HepG2 (cell line): Measurements from ENCODE around the gene OSBPL9. TPM values are rescaled to one million over a fixed set of nuclear protein-coding genes. Genes with fewer than 3 reads are reported as not detected.
A peak's percentile ranks its signal among the peaks of the same experiment; 100 is the strongest.
"Not testable (repeated sequence)": the region's sequence is repeated elsewhere in the genome, so short reads cannot be mapped to it uniquely, and the experiment has no call there.

Experiments used
- ATAC-seq: fragments of 200-7000 bp; cut with Tn5 transposase; 3 replicates; pipeline ENCODE4 v1.9.1; 2020; ENCODE audit warnings: mild to moderate bottlenecking, moderate library complexity
- BruUV-seq: library from RNA; stranded (reverse); fragments of 400-500 nt; replicated peaks from 2 replicates; lab custom pipeline; 2021; lab: Mats Ljungman, UMichigan
- CTCF ChIA-PET: fragments of 300-600 bp; formaldehyde crosslinking; extraction: SDS; loops from one replicate; lab custom pipeline; 2021; ENCODE audit warnings: low total read pairs, inconsistent platforms, low intra/inter-chr PET ratio; lab: Yijun Ruan, JAX
- POLR2A ChIA-PET: fragments of 350-600 bp; sonication (Branson Sonifier 250); formaldehyde crosslinking; loops from one replicate; lab custom pipeline; 2020; ENCODE audit warnings: antibody characterized with exemption, inconsistent platforms; lab: Yijun Ruan, JAX
- DNase-seq: peaks from one replicate; pipeline ENCODE4 v3.0.0-alpha.2; 2015; ENCODE audit warnings: low spot score
- FAIRE-seq: peaks from 3 replicates; lab custom pipeline; 2011; peaks lifted over from hg19 to GRCh38; lab: Jason Lieb, UNC
- H2AFZ ChIP-seq: one replicate; pipeline ENCODE4 v1.6.1; 2011; ENCODE audit warnings: low read length, inconsistent platforms
- H3K27ac ChIP-seq: fragments of 300-600 bp; 3 replicates; pipeline ENCODE4 v1.8.0; 2011; ENCODE audit warnings: mixed run types, mild to moderate bottlenecking, mixed read lengths, low read length, inconsistent platforms; ENCODE audit not compliant: insufficient read depth; ENCODE audit errors: extremely low read length
- H3K27me3 ChIP-seq, 2 experiments: fragments of 200-600 bp in 1 of 2; 2 replicates in 1 of 2; 3 replicates in 1 of 2; pipeline versions ENCODE4 v1.6.0 to v1.8.0; 2011; ENCODE audit warnings: low read length in 2 of 2, mild to moderate bottlenecking in 2 of 2, moderate library complexity in 2 of 2, inconsistent platforms in 1 of 2; ENCODE audit not compliant: insufficient read depth in 2 of 2, control insufficient read depth in 1 of 2
- H3K36me3 ChIP-seq, 2 experiments: fragments of 200-600 bp in 1 of 2; replicated peaks in 1 of 2; 2 replicates in 1 of 2; 3 replicates in 1 of 2; pipeline versions ENCODE4 v1.5.1 to v1.8.0; 2011; ENCODE audit warnings: low read length in 2 of 2, inconsistent platforms in 1 of 2; ENCODE audit not compliant: insufficient read depth in 2 of 2, control insufficient read depth in 1 of 2
- H3K4me1 ChIP-seq: 2 replicates; pipeline ENCODE4 v1.5.1; 2012; ENCODE audit warnings: low read length, inconsistent platforms; ENCODE audit not compliant: insufficient read depth
- H3K4me2 ChIP-seq: 2 replicates; pipeline ENCODE4 v1.6.0; 2011; ENCODE audit warnings: low read depth, low read length, inconsistent platforms
- H3K4me3 ChIP-seq, 3 experiments: fragments of 200-600 bp in 1 of 3; sonication (generic), shearing (Covaris generic) in 1 of 3; replicated peaks in 1 of 3; 2 replicates each; pipeline ENCODE4 v1.5.1; 2011 to 2016; ENCODE audit warnings: low read length in 3 of 3, inconsistent platforms in 2 of 3, low read depth in 2 of 3, mild to moderate bottlenecking in 2 of 3, control low read depth in 1 of 3, mixed read lengths in 1 of 3; ENCODE audit not compliant: insufficient read depth in 1 of 3
- H3K79me2 ChIP-seq: one replicate; pipeline ENCODE4 v1.6.1; 2011; ENCODE audit warnings: low read length, inconsistent platforms; ENCODE audit not compliant: insufficient read depth
- H3K9ac ChIP-seq: 2 replicates; pipeline ENCODE4 v1.6.0; 2011; ENCODE audit warnings: mild to moderate bottlenecking, low read depth, low read length, inconsistent platforms; ENCODE audit not compliant: insufficient read depth
- H3K9me3 ChIP-seq: 2 replicates; pipeline ENCODE4 v1.5.1; 2012; ENCODE audit warnings: mild to moderate bottlenecking, low read length
- H4K20me1 ChIP-seq: 2 replicates; pipeline ENCODE4 v1.6.0; 2011; ENCODE audit warnings: inconsistent platforms, mild to moderate bottlenecking, low read length, moderate library complexity; ENCODE audit not compliant: insufficient read depth
- ADNP ChIP-seq: sonication (generic); formaldehyde crosslinking; IDR thresholded peaks from 2 replicates; pipeline ENCODE4 v1.4.0; 2020; ENCODE audit warnings: missing genetic modification reagents
- AGO2 ChIP-seq: fragments of 200-400 bp; formaldehyde crosslinking; optimal IDR thresholded peaks from 2 replicates; pipeline ENCODE3; 2017; ENCODE audit warnings: mild to moderate bottlenecking, low read depth, low read length, moderate library complexity
- ARID3A ChIP-seq: IDR thresholded peaks from 2 replicates; pipeline ENCODE4 v1.6.1; 2012; ENCODE audit warnings: low read depth, low read length, improper control_type of control experiment
- FOXA1 ChIP-seq, 2 experiments: fragments of 450-650 bp in 1 of 2; sonication (generic) in 1 of 2; formaldehyde crosslinking in 1 of 2; IDR thresholded peaks; 2 replicates each; pipeline versions ENCODE4 v1.4.0 to v1.6.1; 2016 to 2020; ENCODE audit warnings: missing genetic modification reagents in 1 of 2
- FOXA3 ChIP-seq: IDR thresholded peaks from 2 replicates; pipeline ENCODE4 v1.6.1; 2016; ENCODE audit warnings: missing genetic modification reagents, missing compliant biosample characterization
- NR1H2 ChIP-seq: sonication (generic); formaldehyde crosslinking; IDR thresholded peaks from 2 replicates; pipeline ENCODE4 v1.8.1; 2022; ENCODE audit warnings: low read depth, missing genetic modification reagents, borderline replicate concordance
- SIX4 ChIP-seq: sonication (generic); formaldehyde crosslinking; IDR thresholded peaks from 2 replicates; pipeline ENCODE4 v1.4.0; 2020; ENCODE audit warnings: missing genetic modification reagents
- ZKSCAN8 ChIP-seq: IDR thresholded peaks from 2 replicates; pipeline ENCODE4 v1.6.1; 2016; ENCODE audit warnings: borderline replicate concordance, missing genetic modification reagents, missing compliant biosample characterization
- ZNF563 ChIP-seq: sonication (generic); formaldehyde crosslinking; IDR thresholded peaks from 2 replicates; pipeline ENCODE4 v1.8.0; 2022; ENCODE audit warnings: mild to moderate bottlenecking, moderate library complexity, missing genetic modification reagents
- ZNF687 ChIP-seq: sonication (generic); formaldehyde crosslinking; IDR thresholded peaks from 2 replicates; pipeline ENCODE4 v1.5.1; 2020; ENCODE audit warnings: mild to moderate bottlenecking, missing genetic modification reagents, moderate library complexity
- WGBS: methylation state at CpG from one replicate; pipeline ENCODE4 v1.1.6; 2017; ENCODE audit warnings: low lambda C conversion rate; 5-methylcytosine and 5-hydroxymethylcytosine counted together
- in situ Hi-C: cut with HindIII; loops from 2 replicates; pipeline ENCODE4 v1.10.0; 2017; ENCODE audit warnings: low pct_unique_long_range_greater_than_20kb; ENCODE audit not compliant: extremely low pct_ligation_motif_present
- intact Hi-C: fragments of 100-400 bp; cut with micrococcal nuclease; formaldehyde crosslinking; loops from one replicate; pipeline ENCODE4 v1.10.0; 2022; ENCODE audit not compliant: unreplicated experiment
- polyA plus RNA-seq, 8 experiments: library from polyadenylated mRNA; depleted of rRNA in 3 of 8; stranded (reverse) in 7 of 8; unstranded in 1 of 8; fragments of >200 nt; fragmentation: Illumina TruSeq in 4 of 8; extraction: Trizol in 4 of 8; gene quantifications; 2 replicates each; pipeline versions ENCODE4 v1.2.1 to v1.2.3, GENCODE V29; 2011 to 2016; ENCODE audit warnings: low read depth in 4 of 8, missing spikeins in 1 of 8, mixed read lengths in 1 of 8; ENCODE audit not compliant: insufficient read depth in 1 of 8
- total RNA-seq, 5 experiments: library from RNA; depleted of rRNA; stranded (reverse); fragments of >200 nt; fragmentation: Illumina TruSeq; extraction: Trizol; gene quantifications; 2 replicates each; pipeline ENCODE4 v1.2.3, GENCODE V29; 2016; ENCODE audit warnings: low read depth in 1 of 5

The OSBPL9 gene
- total and polyA plus RNA-seq, 2 of the 13 experiments (the other 11 are each of a cell fraction or from before 2014, with no cell fraction given) = 83.6 to 142 TPM

- BruUV-seq, H3K27me3 ChIP-seq, POLR2A ChIA-PET, H3K9ac ChIP-seq, H3K36me3 ChIP-seq, ATAC-seq, CTCF ChIA-PET, in situ Hi-C loops, DNase-seq, H2AFZ ChIP-seq, H3K9me3 ChIP-seq, FAIRE-seq: not testable (repeated sequence)
- peak overlapping the region; percentile 81 for H3K4me2 ChIP-seq
- H3K4me1 ChIP-seq = peaks cover 80% of the 10 kb centered on the region
- peak overlapping the region in 1 of 3 experiments; percentile 14; a peak in 1 of 6 replicates for H3K4me3 ChIP-seq
- intact Hi-C loops = loop anchor here (10.0 kb wide), 1 partner anchor 109 kb away; no protein-coding TSS in a partner anchor
- TF ChIP-seq ZNF687 = 0 out of 2 replicates have a peak, but pooled peaks have one; percentile 18
- peaks cover 28% of the 10 kb centered on the region for H4K20me1 ChIP-seq
- H3K79me2 ChIP-seq = peaks cover 85% of the 10 kb centered on the region
- H3K27ac ChIP-seq = peak overlapping the region; percentile 37
- 52% methylated on average over 6 of the region's 7 CpGs for WGBS
Measured at GRCh38 chr1:51733426-51733774, 116.5 kb downstream of the OSBPL9 start.

- ATAC-seq = no peak
- no TSS peak for BruUV-seq
- H2AFZ ChIP-seq = no peak overlapping the region
- H3K36me3 ChIP-seq = no peaks in the 10 kb centered on the region
- intact Hi-C loops = loop anchor here (10.0 kb wide), 1 partner anchor 109 kb away; no protein-coding TSS in a partner anchor
- H3K9me3 ChIP-seq = no peaks in the 10 kb centered on the region
- peak overlapping the region; percentile 37 for H3K27ac ChIP-seq
- no peak overlapping the region for H3K9ac ChIP-seq
- peak; percentile 68 for DNase-seq
- peaks cover 28% of the 10 kb centered on the region for H4K20me1 ChIP-seq
- ChIA-PET CTCF (no interaction called here), POLR2A (no interaction called here)
- in situ Hi-C loops = no loop called here
- no peaks in the 10 kb centered on the region; a peak in 1 of 5 replicates for H3K27me3 ChIP-seq
- peak overlapping the region in 1 of 3 experiments; percentile 30; a peak in 1 of 6 replicates for H3K4me3 ChIP-seq
- no peak for FAIRE-seq
- 40% methylated on average over 7 of the region's 7 CpGs for WGBS
- peaks cover 91% of the 10 kb centered on the region for H3K79me2 ChIP-seq
- peak overlapping the region; percentile 81 for H3K4me2 ChIP-seq
- H3K4me1 ChIP-seq = peaks cover 79% of the 10 kb centered on the region
- TF ChIP-seq FOXA3 (CRISPR knock-in tag) (peak; percentile 46; the same call in 1 of the 2 replicates), SIX4 (CRISPR knock-in tag) (peak; percentile 68; the same call in 1 of the 2 replicates), FOXA1 (IDR thresholded peaks at IDR 0.05) (no peak), FOXA1 (CRISPR knock-in tag; IDR thresholded peaks at IDR 0.05) (peak; percentile 28; the same call in 1 of the 2 replicates), NR1H2 (CRISPR knock-in tag) (no peak), ARID3A (0 out of 2 replicates have a peak, but pooled peaks have one; percentile 32), AGO2 (peak; percentile 32), ZNF563 (CRISPR knock-in tag) (no peak), ADNP (CRISPR knock-in tag) (no peak), ZKSCAN8 (CRISPR knock-in tag) (peak; percentile 31; the same call in 1 of the 2 replicates)
Measured at GRCh38 chr1:51733793-51734522, 117.1 kb downstream of the OSBPL9 start.
